GM18519 (cell line): ENCODE results near the gene HSDL2.
"Not testable (repeated sequence)": the region's sequence is repeated elsewhere in the genome, so short reads cannot be mapped to it uniquely, and the experiment has no call there.

Experiments used
- ATAC-seq: cut with Tn5 transposase; IDR thresholded peaks from one replicate; pipeline ENCODE4 v1.9.1; 2021; ENCODE audit warnings: mild to moderate bottlenecking, moderate library complexity; ENCODE audit not compliant: unreplicated experiment, low FRiP score

HSDL2 gene

DNA sequence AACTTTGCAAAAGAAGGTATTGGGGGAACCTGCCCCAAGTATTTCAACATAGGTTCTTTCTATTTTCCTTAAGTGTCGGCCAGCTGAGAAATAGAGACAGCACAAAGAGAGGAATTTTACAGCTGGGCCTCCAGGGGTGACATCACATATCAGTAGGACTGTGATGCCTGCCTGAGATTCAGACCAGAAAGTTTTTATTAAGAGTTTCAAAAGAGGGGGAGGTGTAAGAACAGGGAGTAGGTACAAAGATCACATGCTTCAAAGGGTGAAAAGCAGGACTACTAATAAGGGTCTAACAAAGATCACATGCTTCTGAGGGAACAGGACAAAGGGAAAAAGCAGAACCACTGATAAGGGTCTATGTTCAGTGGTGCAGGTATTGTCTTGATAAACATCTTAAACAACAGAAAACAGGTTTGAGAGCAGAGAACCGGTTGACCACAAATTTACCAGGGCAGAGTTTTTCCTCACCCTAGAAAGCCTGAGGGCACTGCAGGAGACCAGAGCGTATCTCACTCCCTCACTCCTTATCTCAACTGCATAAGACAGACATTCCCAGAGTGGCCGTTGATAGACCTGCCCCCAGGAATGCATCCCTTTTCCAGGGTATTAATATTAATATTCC lies 12.1 kb downstream of the HSDL2 start:
- ATAC-seq: not testable (repeated sequence)

DNA sequence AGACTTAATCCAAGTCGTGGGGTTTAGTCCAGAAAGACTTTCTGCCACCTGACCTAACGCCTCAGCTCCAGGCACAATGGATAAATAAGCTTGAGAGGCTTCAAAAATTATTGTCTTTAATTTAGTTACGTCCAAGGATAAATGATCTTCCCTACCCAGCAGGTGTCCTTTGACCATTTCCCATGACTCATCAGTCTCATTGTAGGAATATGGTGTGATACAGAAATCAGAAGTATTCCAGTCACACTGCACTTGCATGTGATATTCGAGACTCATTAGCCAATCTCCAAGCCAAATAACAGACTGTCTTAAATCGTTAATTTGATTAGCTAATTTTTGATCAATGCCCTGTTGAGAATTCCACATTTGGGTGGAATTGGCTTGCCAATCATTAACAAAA lies 13.2 kb downstream of the HSDL2 start:
- ATAC-seq: not testable (repeated sequence)

DNA sequence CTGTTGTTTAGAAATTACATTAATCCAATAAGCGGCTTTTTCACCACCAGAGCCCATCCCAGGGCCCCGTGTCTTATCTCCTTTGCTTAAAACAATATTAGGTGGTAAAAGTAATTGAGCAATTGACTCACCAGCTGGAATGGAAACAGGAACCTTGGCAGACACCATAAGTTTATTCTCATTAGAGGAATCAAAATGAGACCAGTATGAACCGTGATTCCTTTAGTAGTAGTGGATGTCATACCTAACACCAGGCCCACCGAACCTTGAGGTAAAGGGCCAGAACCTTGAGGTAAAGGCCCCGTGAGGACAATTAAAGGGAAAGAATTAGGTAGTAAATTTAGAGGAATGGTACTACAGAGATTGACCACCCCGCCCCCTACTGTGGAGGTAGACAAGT lies 16.5 kb downstream of the HSDL2 start:
- no peak for ATAC-seq

DNA sequence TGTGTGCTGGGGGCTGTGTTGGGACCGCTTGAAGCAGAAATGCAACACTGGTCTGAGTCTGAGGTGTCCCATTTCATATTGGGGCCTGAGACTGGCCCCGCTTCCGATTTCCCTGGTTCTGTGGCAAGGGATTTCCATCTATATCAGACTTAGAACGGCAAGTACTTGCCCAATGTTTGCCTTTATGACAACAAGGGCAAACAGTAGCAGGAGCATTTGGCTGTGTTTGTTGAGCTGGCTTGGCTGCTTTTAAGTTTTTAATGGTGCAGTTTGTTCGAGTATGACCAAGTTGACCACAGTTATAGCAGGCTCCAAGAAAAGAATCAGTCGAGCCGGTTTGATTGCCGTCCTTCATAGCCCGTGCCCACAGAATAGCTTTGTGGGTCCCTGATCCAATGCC lies 17.0 kb downstream of the HSDL2 start:
- no peak for ATAC-seq

- ATAC-seq: no peak
These were observed 21.4 kb downstream of the HSDL2 start for GRCh38 chr9:112401175-112401815.

DNA sequence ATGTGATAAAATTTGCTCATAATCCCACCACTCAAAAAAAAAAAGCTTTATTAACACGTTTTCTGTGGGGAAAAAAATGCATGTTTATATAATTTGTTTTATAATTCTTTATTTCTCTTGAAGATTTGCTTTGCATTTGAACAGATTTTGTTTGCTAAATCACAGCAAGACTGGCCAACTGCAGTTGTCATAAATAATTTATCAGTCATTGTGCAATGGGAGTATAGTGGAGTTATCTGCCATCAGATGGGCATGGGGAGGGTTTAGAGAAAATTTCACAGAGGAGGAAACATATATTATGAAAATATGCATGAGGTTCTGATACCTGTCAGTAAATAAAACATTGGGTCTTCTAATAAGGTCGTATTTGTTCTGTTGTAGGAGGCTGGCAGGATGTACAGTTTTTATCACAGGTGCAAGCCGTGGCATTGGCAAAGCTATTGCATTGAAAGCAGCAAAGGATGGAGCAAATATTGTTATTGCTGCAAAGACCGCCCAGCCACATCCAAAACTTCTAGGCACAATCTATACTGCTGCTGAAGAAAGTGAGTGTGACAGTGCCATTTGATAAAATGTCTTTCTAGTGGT lies 23.8 kb downstream of the HSDL2 start:
- ATAC-seq: no peak

- ATAC-seq: no peak
These were observed 24.6 kb downstream of the HSDL2 start for GRCh38 chr9:112404508-112404932.

- ATAC-seq: no peak
These were observed 28.4 kb downstream of the HSDL2 start for GRCh38 chr9:112408275-112408674.

- no peak for ATAC-seq
These were observed 28.9 kb downstream of the HSDL2 start for GRCh38 chr9:112408819-112409218.

GRCh38 chr9:112409758-112410157 lies 29.9 kb downstream of the HSDL2 start:
- ATAC-seq: no peak

- ATAC-seq: no peak
These were observed 31.7 kb downstream of the HSDL2 start for GRCh38 chr9:112411626-112412027.

DNA sequence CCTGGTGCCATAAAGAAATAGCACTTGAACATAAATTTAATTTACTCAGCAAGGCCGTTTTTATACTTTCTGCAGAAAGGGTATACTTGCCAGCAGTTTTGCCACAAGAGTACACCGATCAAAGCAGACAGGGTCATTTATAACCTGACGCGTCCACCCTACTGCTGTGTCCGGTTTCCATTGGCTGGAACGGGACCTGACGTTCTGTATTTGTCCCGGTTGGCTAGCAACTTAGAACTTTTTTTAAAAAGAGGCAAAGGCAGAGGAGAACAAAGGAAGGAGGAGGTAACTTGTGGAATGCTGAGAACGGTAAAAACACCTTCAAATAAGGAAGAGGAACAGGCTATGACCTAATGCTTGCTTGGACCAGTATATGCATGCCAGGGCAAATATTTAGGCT lies 33.8 kb downstream of the HSDL2 start:
- ATAC-seq: not testable (repeated sequence)

GRCh38 chr9:112420208-112420607 lies 40.3 kb downstream of the HSDL2 start:
- ATAC-seq: no peak

DNA sequence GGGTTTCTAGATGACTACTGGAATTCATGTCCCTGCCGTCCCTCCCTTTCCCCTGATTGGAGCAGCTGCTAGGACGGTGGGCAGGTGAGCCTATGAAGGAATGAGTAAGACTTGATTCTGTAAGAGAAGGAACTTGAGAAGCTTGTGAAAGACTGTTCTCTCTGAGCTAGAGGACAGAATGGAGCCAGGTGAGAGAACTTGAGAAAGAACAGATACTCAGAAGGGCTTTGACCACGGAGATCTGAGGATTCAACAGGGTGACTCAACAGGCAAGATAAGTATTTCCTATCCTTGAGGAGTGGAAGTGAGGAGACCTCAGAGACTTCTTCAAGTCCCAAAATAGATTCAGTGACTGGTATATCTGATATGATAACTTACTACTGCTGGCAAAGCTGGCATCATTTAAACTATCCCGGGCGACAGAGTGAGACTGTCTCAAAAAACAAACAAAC lies 41.9 kb downstream of the HSDL2 start:
- no peak for ATAC-seq

GRCh38 chr9:112422417-112423148 lies 42.7 kb downstream of the HSDL2 start:
- ATAC-seq: no peak

DNA sequence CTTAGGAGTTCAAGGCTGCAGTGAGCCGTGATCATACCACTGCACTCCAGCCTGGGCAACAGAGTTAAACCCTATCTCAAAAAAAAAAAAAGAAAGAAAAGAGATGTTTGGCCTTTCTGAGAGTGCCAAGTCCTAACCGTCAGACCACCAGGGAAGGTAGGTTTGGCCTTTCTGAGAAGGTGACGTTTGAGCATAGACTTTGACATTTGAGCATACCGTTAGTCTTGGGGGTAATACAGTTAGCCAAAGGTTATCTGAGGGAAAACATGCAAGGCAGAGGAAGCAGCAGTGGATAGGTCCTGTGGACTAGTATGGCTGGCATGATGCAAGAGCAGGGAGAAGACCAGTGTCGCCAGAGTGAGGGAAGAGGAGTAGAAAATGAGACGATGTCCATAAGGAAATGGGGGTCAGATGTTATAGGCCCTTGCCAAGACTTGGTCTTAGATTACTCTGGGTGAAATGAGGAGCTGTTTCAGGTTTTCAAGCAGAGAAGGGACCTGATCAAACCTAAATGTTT lies 50.2 kb downstream of the HSDL2 start:
- no peak for ATAC-seq

GRCh38 chr9:112433499-112434392 lies 53.8 kb downstream of the HSDL2 start:
- no peak for ATAC-seq

- ATAC-seq: no peak
These were observed 54.6 kb downstream of the HSDL2 start for GRCh38 chr9:112434487-112434886.

- no peak for ATAC-seq
These were observed 57.5 kb downstream of the HSDL2 start for GRCh38 chr9:112437406-112437805.

DNA sequence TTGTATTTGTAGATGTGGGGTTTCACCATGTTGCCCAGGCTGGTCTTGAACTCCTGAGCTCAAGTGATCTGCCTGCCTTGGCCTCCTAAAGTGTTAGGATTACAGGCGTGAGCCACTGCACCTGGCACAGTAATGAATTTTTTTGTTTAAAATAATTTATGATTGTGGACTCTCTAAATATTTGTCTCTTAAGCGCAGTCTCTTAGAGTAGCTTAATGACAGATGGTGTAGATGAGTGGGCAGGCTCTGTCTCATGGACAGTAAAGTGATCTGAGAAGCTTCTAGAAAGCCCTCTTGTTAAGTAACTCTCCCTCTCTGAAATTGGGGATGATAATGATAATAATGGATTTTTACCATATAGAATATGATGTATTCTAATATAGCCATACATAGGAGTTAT lies 59.3 kb downstream of the HSDL2 start:
- ATAC-seq: no peak
